HuH-7.5 (cell line): ENCODE measurements around the gene HPS5.
"Not testable (repeated sequence)": the region's sequence is repeated elsewhere in the genome, so short reads cannot be mapped to it uniquely, and the experiment has no call there.

Source experiments
- DNase-seq: peaks from one replicate; pipeline ENCODE4 v3.0.0; 2011; ENCODE audit warnings: low spot score

Gene HPS5

GRCh38 chr11:18321969-18322711, at the start of gene HPS5, which contains the start of gene GTF2H1:
TSS of gene HPS5 (minus strand) at chr11:18322140. CDS start at chr11:18317858, 4,282 bp downstream.
TSS of gene GTF2H1 (plus strand) at chr11:18322567. CDS start at chr11:18333075, 10,508 bp downstream.
- peak; percentile 79 for DNase-seq

GRCh38 chr11:18371279-18371678, 49.3 kb upstream of the HPS5 start:
- DNase-seq = no peak

- no peak for DNase-seq
Observed at GRCh38 chr11:18369398-18369797, 47.5 kb upstream of the HPS5 start.

- DNase-seq = no peak
Observed at GRCh38 chr11:18368221-18368620, 46.3 kb upstream of the HPS5 start.

DNA sequence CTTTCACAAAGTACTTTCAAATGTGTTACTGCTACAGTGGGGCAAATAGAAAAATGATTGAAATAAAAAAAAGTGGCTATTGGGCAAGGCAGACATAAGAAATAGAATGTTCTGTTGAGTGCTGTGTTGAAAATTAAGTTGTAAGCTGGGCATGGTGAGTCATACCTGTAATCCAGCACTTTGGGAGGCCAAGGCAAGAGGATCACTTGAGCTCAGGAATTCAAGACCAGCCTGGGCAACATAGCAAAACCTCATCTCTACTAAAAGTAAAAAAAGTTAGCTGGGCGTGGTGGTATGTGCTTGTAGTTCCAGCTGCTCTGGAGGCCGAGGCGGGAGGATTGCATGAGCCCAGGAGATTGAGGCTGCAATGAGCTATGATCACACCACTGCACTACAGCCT, 45.5 kb upstream of the HPS5 start:
- no peak for DNase-seq

DNA sequence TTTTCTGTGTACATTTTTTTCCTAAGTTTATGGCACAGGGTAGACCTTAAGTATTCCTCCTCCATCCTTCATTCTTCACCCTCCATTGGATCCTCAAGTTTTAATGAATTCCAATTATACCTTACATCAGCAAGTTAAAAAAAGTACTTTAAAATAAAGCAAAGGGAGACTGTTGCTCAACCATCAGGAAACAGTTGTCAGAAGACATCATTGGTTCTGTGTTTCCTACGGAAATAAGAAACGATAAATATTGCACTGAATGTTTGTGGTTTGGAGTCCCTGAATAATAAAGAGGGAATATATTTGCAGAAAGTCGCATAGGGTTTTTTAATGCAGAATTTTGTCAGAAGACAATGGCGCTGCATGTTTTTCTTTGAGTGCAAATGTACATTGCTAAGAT, 44.3 kb upstream of the HPS5 start:
- DNase-seq = no peak

DNA sequence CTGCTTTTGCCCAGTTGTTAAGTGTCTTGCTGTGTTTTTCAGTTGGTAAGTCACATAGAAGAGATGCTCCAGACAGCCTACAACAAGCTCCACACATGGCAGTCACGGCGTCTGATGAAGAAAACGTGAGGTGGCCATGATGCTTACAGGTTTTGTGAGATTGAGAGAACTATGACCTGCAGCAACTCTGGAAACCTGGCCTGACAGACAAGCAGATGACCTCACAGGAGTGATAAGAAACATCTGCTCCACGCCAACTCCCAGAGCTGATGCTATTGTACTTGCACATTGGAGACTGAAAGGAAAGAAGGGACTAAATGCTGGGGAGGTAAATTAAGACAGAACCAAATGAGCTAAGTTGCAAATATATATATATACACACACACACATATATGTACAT, 43.8 kb upstream of the HPS5 start:
- DNase-seq = no peak

DNA sequence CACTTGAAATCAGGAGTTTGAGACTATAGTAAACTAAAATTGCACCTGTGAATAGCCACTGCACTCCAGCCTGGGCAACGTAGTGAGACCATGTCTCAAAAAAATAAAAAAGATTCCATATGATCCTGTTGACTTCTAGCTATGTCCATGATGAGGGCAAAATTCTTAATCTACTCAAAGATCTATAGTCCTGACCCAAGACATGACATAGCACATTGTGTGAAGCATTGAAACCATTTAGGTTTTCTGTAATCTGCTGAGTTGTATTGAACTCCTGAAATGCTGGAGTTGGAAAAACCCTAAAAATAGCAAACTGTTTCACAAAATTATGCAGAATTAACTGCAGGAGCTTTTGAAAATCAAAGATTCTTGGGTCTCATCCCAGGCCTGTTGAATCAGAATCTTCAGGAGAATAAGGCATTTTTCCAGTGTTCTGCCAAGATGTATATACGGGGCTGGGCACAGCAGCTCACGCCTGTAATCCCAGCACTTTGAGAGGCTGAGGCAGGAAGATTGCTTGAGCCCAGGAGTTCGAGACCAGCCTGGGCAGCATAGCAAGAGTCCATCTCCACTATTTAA, 42.6 kb upstream of the HPS5 start:
- DNase-seq = no peak

GRCh38 chr11:18361154-18361553, 39.2 kb upstream of the HPS5 start:
- DNase-seq = no peak

- no peak for DNase-seq
Observed at GRCh38 chr11:18358646-18359045, 36.7 kb upstream of the HPS5 start.

GRCh38 chr11:18352581-18352980, 30.6 kb upstream of the HPS5 start:
- no peak for DNase-seq

GRCh38 chr11:18347471-18348125, 25.7 kb upstream of the HPS5 start:
- DNase-seq = no peak

DNA sequence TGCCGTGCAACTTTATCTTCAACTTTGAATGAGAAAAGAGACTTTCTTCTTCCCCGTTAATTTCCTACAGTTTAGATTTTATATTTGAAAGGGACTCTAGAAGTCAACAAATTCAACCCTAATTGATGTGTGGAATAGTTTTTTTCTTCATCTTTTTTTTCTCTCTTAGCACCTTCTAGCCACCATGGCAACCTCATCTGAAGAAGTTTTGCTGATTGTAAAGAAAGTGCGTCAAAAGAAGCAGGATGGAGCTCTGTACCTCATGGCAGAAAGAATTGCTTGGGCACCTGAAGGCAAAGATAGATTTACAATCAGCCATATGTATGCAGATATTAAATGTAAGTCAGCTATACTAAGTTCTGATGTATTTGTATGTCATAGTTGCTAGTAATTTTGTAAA, 11.0 kb upstream of the HPS5 start:
- DNase-seq = no peak

- no peak for DNase-seq
Observed at GRCh38 chr11:18332302-18332701, 10.4 kb upstream of the HPS5 start.

GRCh38 chr11:18330921-18331320, 9.0 kb upstream of the HPS5 start:
- no peak for DNase-seq

DNA sequence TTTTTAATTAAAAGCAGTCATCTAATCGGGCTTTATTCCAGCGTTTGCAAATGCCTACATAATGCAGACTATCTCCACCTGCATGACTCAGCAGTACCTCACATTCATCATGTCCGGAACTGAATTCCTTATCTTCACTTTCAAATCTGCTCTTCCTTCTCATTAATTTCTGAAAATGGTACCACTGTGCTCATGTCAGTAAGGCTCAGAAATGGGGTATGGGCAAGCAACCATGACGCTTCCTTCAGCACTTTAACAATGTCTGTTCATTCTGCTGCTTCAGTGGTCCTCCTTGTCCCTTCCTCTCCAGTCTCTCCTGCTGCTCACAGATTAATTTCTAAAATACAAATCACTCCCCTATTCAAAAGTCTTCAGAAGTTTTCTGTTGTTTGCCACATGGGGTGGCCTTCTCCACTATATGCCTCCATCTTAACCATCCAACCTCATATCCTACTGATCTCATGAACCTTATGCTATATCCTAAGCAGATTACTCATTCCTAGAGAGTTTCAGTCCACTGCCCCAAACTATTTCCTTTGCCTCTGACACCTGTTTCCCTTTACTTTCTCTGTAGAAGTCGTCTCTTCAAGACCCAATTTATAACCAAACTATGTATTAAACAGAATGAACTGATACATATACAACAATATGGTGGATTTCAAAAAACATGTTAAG, 7.4 kb upstream of the HPS5 start:
- no peak for DNase-seq

DNA sequence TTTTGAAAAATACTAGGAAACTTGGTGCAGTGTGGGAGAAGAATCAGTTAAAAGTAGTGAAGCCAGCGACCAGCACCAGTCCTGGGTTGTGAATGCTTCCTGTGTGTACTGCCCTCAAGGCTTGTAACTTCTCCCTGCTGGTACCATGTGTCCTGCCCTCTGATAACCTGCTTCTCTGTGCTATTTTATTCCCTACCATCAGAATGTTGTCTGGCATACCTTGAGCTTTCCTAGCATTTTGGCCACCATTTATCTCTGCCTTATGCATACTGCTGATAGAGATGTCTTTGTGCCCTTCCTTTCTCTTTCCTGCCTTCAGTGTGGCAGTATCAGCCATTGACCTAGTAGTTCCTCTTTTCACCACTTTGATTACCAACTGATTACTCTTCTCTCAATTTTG, 2.4 kb upstream of the HPS5 start:
- no peak for DNase-seq

DNA sequence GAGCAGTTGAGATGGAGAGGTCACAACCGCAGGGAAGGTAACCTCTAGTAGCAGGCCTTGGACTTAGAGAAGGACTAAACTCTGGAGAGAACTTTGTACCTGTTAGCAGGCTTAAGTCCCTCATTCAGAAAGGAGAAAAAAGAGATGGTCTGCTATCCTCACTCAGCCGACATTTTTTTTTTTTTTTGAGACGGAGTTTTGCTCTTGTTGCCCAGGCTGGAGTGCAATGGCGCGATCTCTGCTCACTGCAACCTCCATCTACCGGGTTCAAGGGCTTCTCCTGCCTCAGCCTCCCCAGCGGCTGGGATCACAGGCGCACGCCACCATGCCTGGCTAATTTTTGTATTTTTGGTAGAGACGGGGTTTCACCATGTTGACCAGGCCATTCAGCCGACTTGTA, 1.9 kb upstream of the HPS5 start:
- DNase-seq = not testable (repeated sequence)

DNA sequence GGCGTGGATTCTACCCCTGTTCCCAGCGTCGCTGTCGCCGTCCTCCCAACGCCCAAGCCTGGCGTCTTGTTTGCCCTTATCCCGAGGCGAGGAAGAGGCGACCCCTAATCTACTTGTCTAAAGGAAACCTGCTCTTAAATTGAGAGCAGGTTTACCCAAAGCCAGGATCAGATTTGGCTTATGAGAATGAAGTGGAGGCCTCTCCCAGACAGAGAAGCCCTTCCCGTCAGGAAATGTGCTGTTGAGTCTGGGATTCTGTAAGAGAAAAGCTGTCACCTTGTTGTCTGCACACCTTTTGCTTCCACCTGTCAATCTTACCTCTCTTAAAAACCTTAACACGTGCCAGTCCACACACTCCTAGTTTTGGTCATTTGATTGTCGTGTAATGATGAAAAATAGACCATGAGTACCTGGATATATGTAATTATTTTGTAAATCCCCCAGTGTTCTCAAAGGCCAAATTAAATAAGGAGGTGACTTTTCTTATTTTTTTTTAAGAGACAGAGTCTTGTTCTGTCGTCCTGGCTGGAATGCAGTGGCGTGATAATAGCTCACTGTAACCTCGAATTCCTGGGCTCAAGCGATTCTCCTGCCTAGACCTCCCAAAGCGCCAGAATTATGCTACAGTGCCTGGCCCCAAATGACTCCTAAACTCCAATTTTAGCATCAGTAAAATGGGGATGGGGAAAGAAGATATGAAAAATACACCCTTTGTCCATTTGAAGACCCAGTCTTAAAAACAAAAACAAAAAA, 1.1 kb upstream of the HPS5 start:
- no peak for DNase-seq

DNA sequence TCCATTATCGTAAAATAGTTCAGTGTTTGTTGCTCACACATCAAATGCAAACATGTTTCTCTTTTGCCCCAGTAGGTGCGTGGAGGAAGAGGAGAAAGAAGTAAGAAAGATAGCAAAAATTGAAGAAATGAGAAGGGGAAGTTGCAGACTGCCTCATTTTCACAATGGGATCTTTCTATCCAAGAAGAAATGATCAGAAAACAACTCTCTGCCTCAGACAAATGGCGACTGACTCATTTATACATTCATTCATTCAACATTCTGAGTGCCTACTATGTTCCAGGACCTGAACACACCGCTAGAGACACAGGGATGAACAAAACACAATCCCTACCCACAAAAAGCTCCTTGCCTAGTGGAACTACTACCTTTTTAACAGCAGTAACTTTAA, 367 bp downstream of the HPS5 start:
- DNase-seq = no peak

DNA sequence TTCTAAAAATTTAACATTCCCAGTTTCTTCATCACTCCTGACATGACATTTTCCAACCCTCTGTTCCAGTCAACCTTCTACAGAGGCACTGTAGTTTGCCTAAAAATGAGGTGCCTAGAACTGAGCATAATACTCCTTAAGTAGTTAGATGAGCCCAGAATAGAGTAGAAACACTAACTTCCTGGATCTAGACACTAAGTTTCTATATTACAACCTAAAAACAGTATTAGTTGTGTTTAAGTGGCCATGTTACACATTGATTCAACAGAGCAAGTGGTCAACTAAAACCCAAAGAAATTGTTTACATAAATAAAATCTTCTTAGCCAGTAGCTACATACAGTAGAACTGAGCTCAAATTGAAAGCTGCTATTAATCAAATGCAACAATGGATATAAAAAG, 1.3 kb downstream of the HPS5 start:
- no peak for DNase-seq

DNA sequence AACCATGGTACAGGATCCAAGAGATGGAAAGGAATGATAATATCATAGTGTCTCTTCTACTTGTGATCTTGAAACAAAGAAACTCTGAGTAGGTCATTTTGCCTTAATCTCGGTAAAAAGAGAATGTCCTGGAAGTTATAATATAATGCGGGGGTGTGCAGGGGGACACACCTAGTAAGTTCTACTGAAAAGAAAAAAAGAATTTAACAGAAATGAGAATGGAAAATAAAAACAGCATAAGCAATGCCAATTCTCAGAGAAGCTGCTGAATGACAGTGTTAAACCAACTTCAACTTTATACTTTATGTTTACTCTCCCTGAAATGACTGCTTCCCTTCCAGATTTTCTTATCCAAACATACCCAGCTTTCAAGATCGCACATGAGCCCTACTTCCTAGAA, 2.0 kb downstream of the HPS5 start:
- no peak for DNase-seq
